Sigmoid colon (tissue), 4 donors: Measurements from ENCODE around the gene CAD.

Experiments
- CTCF ChIP-seq, 4 experiments: fragments of 450-650 bp in 3 of 4; fragments of 200-600 bp in 1 of 4; IDR thresholded peaks; one replicate each; pipeline ENCODE4 v1.5.1; 2016 to 2019; ENCODE audit warnings: antibody characterized with exemption in 4 of 4, mild to moderate bottlenecking in 3 of 4, moderate library complexity in 2 of 4
- POLR2AphosphoS5 ChIP-seq, 4 donors: sonication (generic); formaldehyde crosslinking; IDR thresholded peaks; one replicate each; pipeline ENCODE4 v1.6.1; 2017; ENCODE audit warnings: antibody characterized with exemption in 4 of 4

- TF ChIP-seq CTCF (IDR thresholded peaks at IDR 0.05) = no peak
- TF ChIP-seq POLR2AphosphoS5 (IDR thresholded peaks at IDR 0.05) = no peak
Measured at GRCh38 chr2:27263287-27264252, 46.4 kb downstream of the CAD start.
